ENCODE data around the gene EYS.
"Not testable (repeated sequence)": the region's sequence is repeated elsewhere in the genome, so short reads cannot be mapped to it uniquely, and the experiment has no call there.

Gene EYS

GRCh38 chr6:64294034-64294433, 1413.0 kb downstream of the EYS start:
- DNase-seq (ENCODE audit: low read depth): no peak

GRCh38 chr6:64293298-64293697, 1413.7 kb downstream of the EYS start:
- no peak for DNase-seq (ENCODE audit: low read depth)

GRCh38 chr6:64290867-64291266, 1416.2 kb downstream of the EYS start:
- no peak for DNase-seq (ENCODE audit: low read depth)

- DNase-seq (ENCODE audit: low read depth): no peak
These were observed 1417.1 kb downstream of the EYS start for GRCh38 chr6:64289931-64290330.

GRCh38 chr6:64288351-64288750, 1418.7 kb downstream of the EYS start:
- DNase-seq (ENCODE audit: low read depth): no peak

- no peak for DNase-seq (ENCODE audit: low read depth)
These were observed 1425.9 kb downstream of the EYS start for GRCh38 chr6:64281167-64281566.

- no peak for DNase-seq (ENCODE audit: low read depth)
These were observed 1426.5 kb downstream of the EYS start for GRCh38 chr6:64280569-64280968.

GRCh38 chr6:64270083-64270482, 1436.9 kb downstream of the EYS start:
- no peak for DNase-seq (ENCODE audit: low read depth)

GRCh38 chr6:64266351-64266821, 1440.6 kb downstream of the EYS start:
- DNase-seq (ENCODE audit: low read depth): no peak

GRCh38 chr6:64263778-64264177, 1443.2 kb downstream of the EYS start:
- DNase-seq (ENCODE audit: low read depth): no peak

- no peak for DNase-seq (ENCODE audit: low read depth)
These were observed 1447.7 kb downstream of the EYS start for GRCh38 chr6:64259372-64259771.

GRCh38 chr6:64258752-64259151, 1448.3 kb downstream of the EYS start:
- no peak for DNase-seq (ENCODE audit: low read depth)

GRCh38 chr6:64258302-64258701, 1448.7 kb downstream of the EYS start:
- no peak for DNase-seq (ENCODE audit: low read depth)

GRCh38 chr6:64257586-64257985, 1449.4 kb downstream of the EYS start:
- DNase-seq (ENCODE audit: low read depth): no peak

- DNase-seq (ENCODE audit: low read depth): no peak
These were observed 1450.5 kb downstream of the EYS start for GRCh38 chr6:64256483-64256882.

GRCh38 chr6:64255000-64255399, 1452.0 kb downstream of the EYS start:
- DNase-seq (ENCODE audit: low read depth): no peak

GRCh38 chr6:64254558-64254957, 1452.5 kb downstream of the EYS start:
- no peak for DNase-seq (ENCODE audit: low read depth)

GRCh38 chr6:64252256-64252655, 1454.8 kb downstream of the EYS start:
- no peak for DNase-seq (ENCODE audit: low read depth)

- no peak for DNase-seq (ENCODE audit: low read depth)
These were observed 1456.9 kb downstream of the EYS start for GRCh38 chr6:64250126-64250525.

GRCh38 chr6:64249115-64249514, 1457.9 kb downstream of the EYS start:
- DNase-seq (ENCODE audit: low read depth): no peak

- DNase-seq (ENCODE audit: low read depth): no peak
These were observed 1463.4 kb downstream of the EYS start for GRCh38 chr6:64243618-64244017.

GRCh38 chr6:64238908-64239307, 1468.1 kb downstream of the EYS start:
- DNase-seq (ENCODE audit: low read depth): not testable (repeated sequence)

- DNase-seq (ENCODE audit: low read depth): no peak
These were observed 1469.0 kb downstream of the EYS start for GRCh38 chr6:64238071-64238470.

GRCh38 chr6:64233746-64234145, 1473.3 kb downstream of the EYS start:
- no peak for DNase-seq (ENCODE audit: low read depth)

- DNase-seq (ENCODE audit: low read depth): no peak
These were observed 1475.1 kb downstream of the EYS start for GRCh38 chr6:64231928-64232327.

Measured in activated T-helper 1 cell treated with Interleukin-2 at 50 U/mL for 16 hours (primary cell).